GM19099 (cell line): ENCODE results near the gene OR52L1.

Experiments used
- POLR2A ChIP-seq: IDR thresholded peaks from 3 replicates; pipeline ENCODE4 v1.6.1; 2011; ENCODE audit warnings: low read depth; ENCODE audit not compliant: insufficient read length; ENCODE audit errors: extremely low read depth

Gene OR52L1

GRCh38 chr11:5986885-5987284 lies at the start of gene OR52L1:
Gene OR52L1, minus strand, starts transcription at chr11:5986985. Its CDS starts 55 bp downstream, at chr11:5986930.
- TF ChIP-seq POLR2A = no peak

DNA sequence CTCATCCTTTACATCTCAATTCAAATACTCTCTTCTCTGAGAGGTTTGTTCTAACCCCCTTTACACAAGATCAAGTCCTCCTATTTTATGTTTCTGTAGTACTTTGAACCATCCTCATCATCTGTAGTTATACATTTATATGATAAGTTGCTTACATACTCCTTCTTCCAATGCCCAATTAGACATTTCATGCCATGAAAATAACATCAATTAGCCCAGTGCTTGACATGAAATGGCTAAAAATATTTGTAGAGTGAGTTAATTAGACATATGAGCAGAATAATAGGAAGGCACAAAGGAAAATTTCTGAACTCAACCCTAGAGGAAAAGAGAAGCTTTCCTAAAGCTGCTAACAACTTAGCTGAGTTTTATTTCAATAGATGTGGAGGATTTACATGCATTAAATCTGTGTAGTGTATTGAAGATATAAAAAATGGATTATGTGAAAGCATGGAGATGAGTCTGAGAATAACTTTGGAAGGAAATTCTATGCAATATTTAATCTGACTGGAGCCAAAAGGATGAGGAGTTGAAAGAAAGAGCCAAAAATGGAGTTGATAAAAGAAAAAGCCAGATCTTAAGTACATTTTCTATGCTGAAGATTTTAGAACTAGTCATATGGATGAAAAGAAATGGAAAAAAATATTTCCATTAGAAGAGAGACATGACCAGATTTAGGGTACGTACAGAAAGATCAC lies 44.1 kb upstream of the OR52L1 start, which contains the start of gene OR56A1:
TSS of gene OR56A1 (minus strand) at position 51 of the 698 bp plus-strand sequence. CDS start 3,066 bp downstream, outside the sequence.
- TF ChIP-seq POLR2A = no peak

DNA sequence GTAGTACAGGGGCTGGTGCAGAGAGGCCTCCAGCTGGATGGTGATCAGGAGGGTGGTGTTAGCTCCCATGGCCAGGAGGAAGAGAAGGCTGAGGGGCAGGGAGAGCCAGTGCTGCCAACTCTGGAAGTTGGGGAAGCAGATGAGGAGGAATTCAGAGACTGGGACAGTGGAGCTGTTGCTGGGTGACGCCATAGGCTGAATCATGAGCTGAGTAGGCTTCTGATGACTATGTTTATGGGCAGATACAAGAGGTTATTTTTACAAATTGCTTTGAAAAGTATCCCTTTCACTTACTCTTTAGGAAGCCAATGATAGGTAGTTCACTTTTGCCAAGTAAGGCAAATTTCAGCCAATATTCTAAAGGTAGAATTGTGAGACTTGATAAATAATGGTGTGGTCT lies 40.7 kb upstream of the OR52L1 start:
- no peak for TF ChIP-seq POLR2A

DNA sequence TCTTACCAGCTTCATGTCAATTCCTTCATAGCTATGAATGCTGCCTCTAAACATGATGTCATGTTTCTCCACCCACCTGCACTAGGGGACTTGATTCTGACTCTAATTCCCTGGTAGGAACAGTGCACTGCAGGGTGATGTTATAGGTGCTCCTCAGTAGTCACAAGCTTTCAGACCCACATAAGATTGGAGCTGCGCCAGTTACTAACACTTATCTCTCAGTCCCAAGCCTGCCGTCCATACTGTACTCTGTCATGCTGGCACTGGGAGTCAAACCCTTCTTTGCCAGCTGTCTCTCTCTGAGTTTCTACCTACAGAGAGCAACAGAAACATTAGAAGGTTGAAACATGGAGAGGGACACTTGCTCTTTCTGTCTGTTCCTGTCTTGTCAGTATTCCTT lies 38.3 kb upstream of the OR52L1 start:
- no peak for TF ChIP-seq POLR2A

GRCh38 chr11:6022956-6023355 lies 36.2 kb upstream of the OR52L1 start:
- no peak for TF ChIP-seq POLR2A

GRCh38 chr11:6013042-6013441 lies 26.3 kb upstream of the OR52L1 start:
- TF ChIP-seq POLR2A = no peak

- no peak for TF ChIP-seq POLR2A
These were observed 25.4 kb upstream of the OR52L1 start for GRCh38 chr11:6012035-6012668.

GRCh38 chr11:6006846-6007245 lies 20.1 kb upstream of the OR52L1 start, which contains the start of gene OR56A4:
Gene OR56A4, minus strand, starts transcription at chr11:6006946. Its CDS starts 3,954 bp downstream, at chr11:6002992.
- TF ChIP-seq POLR2A = no peak

DNA sequence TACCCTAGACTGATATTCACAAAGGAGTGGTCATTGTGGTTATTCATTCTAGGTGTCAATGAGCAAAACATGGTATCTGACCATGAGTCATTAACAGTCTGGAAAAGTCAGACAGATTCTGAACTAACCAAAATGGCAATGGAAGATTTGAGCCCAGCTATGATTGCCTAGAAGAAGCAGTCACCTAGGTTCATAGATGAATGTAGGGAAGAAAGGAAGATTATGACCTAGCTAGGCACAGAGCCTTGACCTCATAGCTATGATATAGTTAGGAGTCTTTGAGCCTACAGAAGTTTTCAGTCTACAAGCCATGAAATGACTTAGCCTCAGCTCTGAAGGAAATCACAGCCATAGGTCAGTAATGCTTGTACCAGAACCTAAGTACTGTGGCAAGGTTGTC lies 19.6 kb upstream of the OR52L1 start:
- TF ChIP-seq POLR2A = no peak

DNA sequence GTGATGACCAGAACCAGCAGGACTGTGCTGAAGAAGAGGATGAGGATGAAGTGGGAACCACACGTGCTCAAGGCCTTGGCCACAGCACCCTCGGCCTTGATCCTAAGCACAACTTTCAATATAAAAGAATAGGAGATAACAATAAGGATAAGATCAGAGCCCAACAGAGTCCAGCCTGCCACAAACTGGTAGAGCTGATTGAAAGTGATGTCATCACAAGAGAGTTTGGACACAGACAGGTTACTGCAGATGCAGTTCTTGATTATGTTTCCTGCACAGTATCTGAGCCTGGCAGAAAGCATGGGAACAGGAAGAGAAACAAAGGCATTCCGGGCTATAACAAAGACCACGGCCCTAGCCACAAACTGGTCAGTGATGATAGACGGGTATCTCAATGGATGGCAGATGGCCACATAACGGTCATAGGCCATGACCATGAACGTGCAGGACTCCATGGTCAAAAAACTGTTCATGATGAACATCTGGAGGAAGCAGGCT lies 15.5 kb upstream of the OR52L1 start:
- TF ChIP-seq POLR2A = no peak

GRCh38 chr11:5994791-5995190 lies 8.0 kb upstream of the OR52L1 start:
- no peak for TF ChIP-seq POLR2A

DNA sequence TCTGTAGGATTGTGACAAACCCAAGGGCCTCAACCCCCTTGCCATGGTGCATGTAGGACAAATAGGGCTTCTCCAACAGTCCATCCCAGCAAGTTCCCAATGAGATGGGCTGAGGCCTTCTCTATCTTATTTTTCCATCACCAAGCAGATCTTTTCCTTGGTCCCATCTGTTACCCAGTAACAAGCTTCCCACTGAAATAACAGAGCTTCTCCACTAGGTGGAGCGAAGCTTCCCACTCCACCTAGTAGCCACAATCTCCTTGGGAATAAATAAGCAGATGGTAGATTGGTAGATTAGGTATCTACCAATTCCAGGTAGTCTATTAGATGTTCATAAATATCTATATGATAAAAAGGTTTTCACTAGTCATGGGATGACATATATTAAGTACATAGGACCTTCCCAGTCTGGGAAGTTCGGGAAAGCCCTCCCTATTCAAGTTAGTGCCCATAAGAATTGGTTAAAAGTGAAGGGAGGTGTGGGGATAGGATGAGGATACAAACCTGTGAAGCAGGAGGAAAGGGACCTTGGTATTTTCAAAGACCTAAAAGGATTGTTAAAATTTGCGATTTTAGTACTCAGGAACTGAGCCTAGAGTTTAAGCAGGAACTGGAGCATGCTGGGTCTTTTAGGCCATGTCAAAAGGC lies 5.9 kb upstream of the OR52L1 start:
- TF ChIP-seq POLR2A = no peak

- no peak for TF ChIP-seq POLR2A
These were observed 5.4 kb upstream of the OR52L1 start for GRCh38 chr11:5992150-5992549.

GRCh38 chr11:5989203-5989602 lies 2.4 kb upstream of the OR52L1 start:
- no peak for TF ChIP-seq POLR2A

DNA sequence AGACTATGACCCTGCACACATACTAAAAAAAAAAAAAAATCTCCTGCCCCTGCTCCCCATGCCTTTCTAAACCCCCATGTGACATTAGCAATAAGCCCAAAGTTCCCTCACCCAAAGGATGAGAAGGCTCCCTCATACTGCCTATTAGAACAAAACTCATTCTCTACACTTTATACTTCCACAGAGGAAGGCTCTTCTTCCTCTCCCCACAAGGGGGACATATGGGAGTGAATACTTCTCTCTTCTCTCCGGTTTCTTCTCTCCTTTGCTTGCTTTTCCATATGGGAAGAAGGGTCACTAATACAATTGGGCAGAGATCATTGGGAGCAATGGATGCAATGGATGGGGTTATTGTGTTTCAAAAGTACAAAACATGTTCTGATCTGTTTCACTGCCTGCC lies 3.3 kb downstream of the OR52L1 start:
- no peak for TF ChIP-seq POLR2A

DNA sequence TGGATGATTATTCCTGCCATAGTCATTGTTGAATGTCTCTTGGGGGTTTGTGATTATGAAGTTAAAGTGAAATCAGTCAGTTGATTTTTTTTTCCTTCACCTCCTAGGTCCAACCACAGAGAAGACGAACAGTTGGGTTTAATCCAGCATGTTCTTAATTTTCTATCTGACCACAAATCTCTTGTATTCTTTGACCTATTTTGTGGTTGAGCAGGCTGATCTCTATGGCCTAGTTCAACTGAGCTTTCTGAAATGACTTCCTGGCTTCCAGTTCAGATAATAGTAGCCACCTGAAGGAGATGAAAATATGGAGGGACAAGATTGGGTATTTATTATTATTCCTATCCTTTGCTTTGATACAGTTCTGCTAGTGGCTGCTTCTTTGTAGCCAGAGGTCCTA lies 13.3 kb downstream of the OR52L1 start:
- TF ChIP-seq POLR2A = no peak
